D721Med (cell line): ENCODE measurements around the gene E2F7.

Experiments
- DNase-seq: peaks from one replicate; pipeline ENCODE4 v3.0.0; 2011; ENCODE audit warnings: low spot score; ENCODE audit not compliant: insufficient read length
- FAIRE-seq: peaks from 2 replicates; lab custom pipeline; 2011; peaks lifted over from hg19 to GRCh38; lab: Jason Lieb, UNC
- TF ChIP-seq, protein P1 (sequence below): IDR thresholded peaks from 2 replicates; pipeline ENCODE4 v1.5.1; 2012; ENCODE audit warnings: mild to moderate bottlenecking, control low read depth; ENCODE audit not compliant: insufficient read depth; ENCODE audit errors: missing control alignments

E2F7 gene

DNA sequence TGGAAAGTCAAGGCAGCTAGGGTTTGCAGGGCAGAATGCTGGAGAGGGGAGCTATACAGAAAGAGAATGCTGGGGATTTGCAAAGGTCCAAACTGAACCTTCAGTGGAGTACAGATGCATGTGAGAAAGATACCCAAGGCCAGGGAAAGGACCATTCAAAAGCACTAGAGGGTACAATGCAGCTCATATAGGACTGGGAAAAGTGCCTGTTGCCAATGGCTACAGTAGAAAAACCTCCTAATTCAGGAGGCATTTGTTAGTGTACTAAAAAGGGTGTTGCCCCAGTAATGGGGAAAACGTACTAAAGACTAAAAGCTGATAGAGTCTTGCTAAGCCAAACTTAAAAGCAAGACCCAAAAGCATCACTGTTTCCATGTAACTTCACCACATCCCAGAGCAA is 30.1 kb downstream of the E2F7 start:
- FAIRE-seq (no peak), DNase-seq (no peak)
- TF ChIP-seq, protein P1, sequence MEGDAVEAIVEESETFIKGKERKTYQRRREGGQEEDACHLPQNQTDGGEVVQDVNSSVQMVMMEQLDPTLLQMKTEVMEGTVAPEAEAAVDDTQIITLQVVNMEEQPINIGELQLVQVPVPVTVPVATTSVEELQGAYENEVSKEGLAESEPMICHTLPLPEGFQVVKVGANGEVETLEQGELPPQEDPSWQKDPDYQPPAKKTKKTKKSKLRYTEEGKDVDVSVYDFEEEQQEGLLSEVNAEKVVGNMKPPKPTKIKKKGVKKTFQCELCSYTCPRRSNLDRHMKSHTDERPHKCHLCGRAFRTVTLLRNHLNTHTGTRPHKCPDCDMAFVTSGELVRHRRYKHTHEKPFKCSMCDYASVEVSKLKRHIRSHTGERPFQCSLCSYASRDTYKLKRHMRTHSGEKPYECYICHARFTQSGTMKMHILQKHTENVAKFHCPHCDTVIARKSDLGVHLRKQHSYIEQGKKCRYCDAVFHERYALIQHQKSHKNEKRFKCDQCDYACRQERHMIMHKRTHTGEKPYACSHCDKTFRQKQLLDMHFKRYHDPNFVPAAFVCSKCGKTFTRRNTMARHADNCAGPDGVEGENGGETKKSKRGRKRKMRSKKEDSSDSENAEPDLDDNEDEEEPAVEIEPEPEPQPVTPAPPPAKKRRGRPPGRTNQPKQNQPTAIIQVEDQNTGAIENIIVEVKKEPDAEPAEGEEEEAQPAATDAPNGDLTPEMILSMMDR: no peak

- FAIRE-seq (no peak), DNase-seq (no peak)
- TF ChIP-seq, protein P1: no peak
Measured at GRCh38 chr12:77033658-77034536, 31.5 kb downstream of the E2F7 start.

DNA sequence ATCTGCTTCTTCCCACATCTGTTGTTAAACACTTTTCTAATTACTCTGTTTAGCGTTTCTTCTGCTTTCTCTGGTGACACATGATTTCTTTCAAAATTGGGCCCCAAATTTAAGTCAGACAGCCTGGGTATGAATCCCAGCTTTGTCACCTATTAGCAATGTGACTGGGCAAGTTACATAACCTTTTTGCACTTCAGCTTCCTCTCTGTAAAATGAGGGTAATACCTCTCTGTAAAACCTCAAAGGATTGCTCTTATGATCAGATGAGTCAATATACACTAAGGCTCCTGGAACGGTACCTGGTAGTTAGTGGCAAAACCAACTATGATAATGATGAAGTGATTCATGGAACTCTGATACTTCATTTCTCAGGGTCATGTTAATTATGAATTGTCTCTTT is 33.0 kb downstream of the E2F7 start:
- TF ChIP-seq, protein P1: no peak
- FAIRE-seq (no peak), DNase-seq (no peak)

DNA sequence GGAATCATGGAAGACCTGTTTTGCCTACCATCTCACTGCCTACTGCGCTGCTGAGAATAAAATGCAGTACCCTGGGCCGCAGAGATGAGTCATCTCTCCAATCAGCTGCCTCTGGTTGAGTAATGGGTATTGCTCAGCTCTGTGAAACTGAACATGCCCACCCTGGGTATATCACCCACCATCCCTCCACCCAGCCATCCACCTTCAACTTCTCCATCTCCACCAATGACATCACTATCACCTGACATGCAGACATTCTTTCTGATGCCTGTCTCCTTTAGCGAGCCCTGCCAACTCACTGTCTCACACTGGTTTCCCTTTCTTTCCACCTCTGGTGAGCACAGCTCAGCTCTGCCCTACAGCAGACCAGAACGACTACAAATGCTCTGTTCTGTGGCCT is 33.6 kb downstream of the E2F7 start:
- TF ChIP-seq, protein P1: no peak
- no peak for DNase-seq
- no peak for FAIRE-seq

DNA sequence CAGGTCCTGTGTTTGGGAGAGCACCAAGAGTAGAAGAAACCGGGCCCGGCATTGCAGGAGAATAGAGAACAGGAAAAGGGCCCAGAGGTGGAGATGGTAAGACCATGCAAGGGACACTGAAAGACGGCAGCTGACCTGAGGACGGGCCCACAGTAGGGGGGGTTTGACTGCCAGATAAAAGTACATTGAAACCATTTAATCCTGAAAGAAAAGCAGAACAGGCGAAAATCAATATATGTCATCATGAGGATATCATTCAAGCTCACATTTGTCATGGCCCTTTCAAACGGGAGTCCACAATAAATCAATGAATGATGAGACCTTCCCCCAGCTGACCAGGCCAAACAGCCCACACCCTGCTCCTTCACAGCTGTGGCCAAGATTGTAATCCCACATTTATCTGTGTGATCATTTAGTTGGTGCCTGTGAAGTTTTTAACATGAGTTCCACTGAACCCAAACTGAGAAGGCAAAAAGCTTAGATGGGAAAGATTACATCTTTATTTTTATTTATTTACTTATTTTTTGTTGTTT is 39.5 kb downstream of the E2F7 start:
- no peak for DNase-seq
- TF ChIP-seq, protein P1: no peak
- no peak for FAIRE-seq

DNA sequence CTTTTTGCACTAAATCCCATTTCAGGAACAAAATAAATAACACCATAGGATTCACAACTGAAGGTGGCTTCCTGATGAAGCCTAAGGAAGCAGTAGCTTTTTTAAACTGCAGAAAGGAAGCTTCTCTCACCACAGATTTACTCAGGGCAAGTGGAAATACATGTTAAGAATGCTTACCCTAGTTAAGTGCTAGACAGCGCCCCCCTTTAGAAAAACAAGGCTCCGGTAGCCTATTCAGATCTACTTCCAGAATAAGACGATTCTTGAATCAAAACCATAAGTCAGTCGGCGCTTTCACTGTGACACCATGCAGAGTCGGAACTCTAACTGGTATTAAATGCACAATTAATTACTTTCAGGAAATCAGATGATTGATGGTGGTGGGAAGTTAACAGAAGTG is 41.9 kb downstream of the E2F7 start:
- no peak for FAIRE-seq

GRCh38 chr12:77019920-77020319 is 45.4 kb downstream of the E2F7 start:
- TF ChIP-seq, protein P1: no peak
- DNase-seq: no peak
- no peak for FAIRE-seq

More for the DNA sequence above, 41.9 kb downstream of the E2F7 start:
- TF ChIP-seq, protein P1: no peak
- DNase-seq: no peak
